Uterus (tissue), 2 donors: ENCODE measurements around the gene TYR.
"Not testable (repeated sequence)": the region's sequence is repeated elsewhere in the genome, so short reads cannot be mapped to it uniquely, and the experiment has no call there.

ENCODE experiments used
- CTCF ChIP-seq, 4 experiments: fragments of 200-600 bp in 2 of 4; fragments of 450-650 bp in 2 of 4; sonication (generic) in 2 of 4; IDR thresholded peaks; one replicate each; pipeline ENCODE4 v1.5.1; 2016 to 2019; ENCODE audit warnings: antibody characterized with exemption in 4 of 4, mild to moderate bottlenecking in 2 of 4, moderate library complexity in 1 of 4
- POLR2A ChIP-seq, 2 donors: fragments of 450-650 bp; IDR thresholded peaks; one replicate each; pipeline ENCODE4 v1.6.1; 2016; ENCODE audit warnings: antibody characterized with exemption in 2 of 2, mild to moderate bottlenecking in 1 of 2, moderate library complexity in 1 of 2

- not testable (repeated sequence) for TF ChIP-seq POLR2A, CTCF (IDR thresholded peaks at IDR 0.05)
Observed at GRCh38 chr11:89273220-89273619, 95.5 kb downstream of the TYR start.
